ENCODE measurements around the gene PCK1. TPM values are rescaled to one million over a fixed set of nuclear protein-coding genes. Genes with fewer than 3 reads are reported as not detected.

The PCK1 gene
- polyA plus RNA-seq, 3 donors: not detected

DNA sequence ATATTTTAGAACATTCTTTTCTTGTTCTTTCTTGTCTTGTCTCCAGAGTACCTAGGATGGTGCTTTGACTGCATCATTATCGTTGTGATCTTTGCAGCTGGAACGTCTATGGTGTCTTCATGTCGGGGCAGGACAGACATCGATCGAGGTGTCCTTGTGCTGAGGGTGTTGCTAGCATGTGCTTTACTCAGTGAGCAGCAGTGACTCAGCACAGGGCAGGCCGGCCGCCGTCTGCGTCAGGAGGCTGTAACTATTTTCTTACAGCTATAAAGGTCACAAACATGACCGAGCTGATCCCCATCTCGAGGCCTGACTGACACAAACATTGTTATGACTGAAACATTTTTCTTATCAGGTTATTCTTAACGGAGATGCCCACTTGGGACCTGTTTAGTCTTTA lies 21.0 kb upstream of the PCK1 start:
- WGBS (ENCODE audit: insufficient coverage): 96% methylated on average over 6 of the region's 12 CpGs
- Mint-ChIP-seq H3K9me3 (peaks cover 0 to 14% (median 3%) of the 10 kb centered on the region in 7 donors), H3K27me3 (ENCODE audit: low read depth in 3 of 3) (peaks cover 6 to 24% (median 13%) of the 10 kb centered on the region in 3 donors), H3K4me1 (no peaks in the 10 kb centered on the region), H3K36me3 (no peaks in the 10 kb centered on the region), H3K27ac (no peak overlapping the region), H3K4me3 (no peak overlapping the region)
- Histone ChIP-seq H3K9ac (ENCODE audit: insufficient read depth, low read length, poor library complexity, severe bottlenecking) (no peak overlapping the region), H3K4me1 (ENCODE audit: control insufficient read depth in 1 of 2, insufficient read depth in 2 of 2, low read length in 2 of 2) (no peaks in the 10 kb centered on the region), H2AFZ (ENCODE audit: insufficient read depth, low read depth, low read length, poor library complexity, severe bottlenecking) (no peak overlapping the region), H3K27ac (ENCODE audit: low read depth in 1 of 2, low read length in 2 of 2) (no peak overlapping the region), H3K4me3 (replicated peaks in 1 of 3; ENCODE audit: low read depth in 2 of 3, low read length in 3 of 3) (no peak overlapping the region), H3K4me2 (replicated peaks; ENCODE audit: extremely low read depth, low read length, poor library complexity, severe bottlenecking) (no peak overlapping the region), H3K27me3 (ENCODE audit: control insufficient read depth in 2 of 2, insufficient read depth in 2 of 2, low read length in 2 of 2) (peaks cover 3 to 9% of the 10 kb centered on the region in 2 donors), H3K36me3 (replicated peaks in 1 of 2; ENCODE audit: control insufficient read depth in 1 of 2, insufficient read depth in 2 of 2, low read length in 2 of 2) (no peaks in the 10 kb centered on the region), H3K9me3 (replicated peaks in 1 of 2; ENCODE audit: control insufficient read depth in 1 of 2, insufficient read depth in 1 of 2, low read length in 2 of 2) (peaks cover 0 to 3% of the 10 kb centered on the region in 2 donors), H4K20me1 (ENCODE audit: insufficient read depth, low read length) (no peaks in the 10 kb centered on the region), H3K79me2 (ENCODE audit: insufficient read depth, low read length) (no peaks in the 10 kb centered on the region)
- TF ChIP-seq, protein P1, sequence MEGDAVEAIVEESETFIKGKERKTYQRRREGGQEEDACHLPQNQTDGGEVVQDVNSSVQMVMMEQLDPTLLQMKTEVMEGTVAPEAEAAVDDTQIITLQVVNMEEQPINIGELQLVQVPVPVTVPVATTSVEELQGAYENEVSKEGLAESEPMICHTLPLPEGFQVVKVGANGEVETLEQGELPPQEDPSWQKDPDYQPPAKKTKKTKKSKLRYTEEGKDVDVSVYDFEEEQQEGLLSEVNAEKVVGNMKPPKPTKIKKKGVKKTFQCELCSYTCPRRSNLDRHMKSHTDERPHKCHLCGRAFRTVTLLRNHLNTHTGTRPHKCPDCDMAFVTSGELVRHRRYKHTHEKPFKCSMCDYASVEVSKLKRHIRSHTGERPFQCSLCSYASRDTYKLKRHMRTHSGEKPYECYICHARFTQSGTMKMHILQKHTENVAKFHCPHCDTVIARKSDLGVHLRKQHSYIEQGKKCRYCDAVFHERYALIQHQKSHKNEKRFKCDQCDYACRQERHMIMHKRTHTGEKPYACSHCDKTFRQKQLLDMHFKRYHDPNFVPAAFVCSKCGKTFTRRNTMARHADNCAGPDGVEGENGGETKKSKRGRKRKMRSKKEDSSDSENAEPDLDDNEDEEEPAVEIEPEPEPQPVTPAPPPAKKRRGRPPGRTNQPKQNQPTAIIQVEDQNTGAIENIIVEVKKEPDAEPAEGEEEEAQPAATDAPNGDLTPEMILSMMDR (IDR thresholded peaks at IDR 0.05): no peak
- no peak for DNase-seq
- intact Hi-C loops (cut with micrococcal nuclease): no loop called here

DNA sequence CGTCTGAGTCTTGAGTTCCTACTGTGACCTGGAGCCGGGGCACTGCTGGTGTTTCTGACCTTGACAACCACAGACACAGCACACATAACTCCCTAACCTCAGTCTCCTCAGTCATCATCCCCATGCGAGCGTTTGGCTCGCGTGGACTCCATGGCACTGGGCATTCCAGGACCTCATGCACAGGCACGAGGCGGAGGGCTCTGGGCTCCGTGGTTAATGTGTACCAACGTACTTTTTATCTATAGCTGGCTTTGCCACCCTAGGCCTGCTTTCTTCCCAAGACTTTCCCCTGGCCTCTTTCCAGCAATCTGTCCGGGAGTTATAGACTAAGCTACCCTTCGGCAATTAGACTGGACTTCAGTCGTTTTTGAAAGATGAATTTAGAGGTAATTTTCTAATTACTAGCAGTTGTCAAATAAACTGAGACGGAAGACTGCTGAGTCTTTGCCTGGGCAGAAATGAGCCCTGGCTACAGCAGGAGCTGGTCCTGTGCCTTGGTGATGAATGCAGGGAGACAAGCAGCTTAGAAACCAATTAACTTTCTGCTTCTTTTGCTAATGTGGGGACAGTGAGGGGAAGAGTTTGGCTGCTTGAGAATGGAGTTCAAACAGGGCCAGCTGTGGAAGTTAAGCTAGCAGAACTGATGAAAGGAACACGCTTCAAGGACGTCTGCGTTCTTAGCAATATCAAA lies 19.9 kb upstream of the PCK1 start:
- 86% methylated on average over 13 of the region's 17 CpGs for WGBS (ENCODE audit: insufficient coverage)
- Mint-ChIP-seq H3K9me3 (peaks cover 0 to 14% (median 2%) of the 10 kb centered on the region in 7 donors), H3K36me3 (no peaks in the 10 kb centered on the region), H3K4me1 (no peaks in the 10 kb centered on the region), H3K4me3 (no peak overlapping the region), H3K27me3 (ENCODE audit: low read depth in 3 of 3) (peaks cover 8 to 22% (median 16%) of the 10 kb centered on the region in 3 donors), H3K27ac (no peak overlapping the region)
- H3K79me2 ChIP-seq (ENCODE audit: insufficient read depth, low read length): no peaks in the 10 kb centered on the region
- no peak overlapping the region for H3K9ac ChIP-seq (ENCODE audit: insufficient read depth, low read length, poor library complexity, severe bottlenecking)
- H2AFZ ChIP-seq (ENCODE audit: insufficient read depth, low read depth, low read length, poor library complexity, severe bottlenecking): no peak overlapping the region
- H3K4me1 ChIP-seq (ENCODE audit: control insufficient read depth in 1 of 2, insufficient read depth in 2 of 2, low read length in 2 of 2): no peaks in the 10 kb centered on the region
- no peak overlapping the region for H3K4me2 ChIP-seq (replicated peaks; ENCODE audit: extremely low read depth, low read length, poor library complexity, severe bottlenecking)
- no peaks in the 10 kb centered on the region for H4K20me1 ChIP-seq (ENCODE audit: insufficient read depth, low read length)
- H3K4me3 ChIP-seq (replicated peaks in 1 of 3; ENCODE audit: low read depth in 2 of 3, low read length in 3 of 3): no peak overlapping the region
- DNase-seq: no peak
- TF ChIP-seq, protein P1 (IDR thresholded peaks at IDR 0.05): no peak
- intact Hi-C loops (cut with micrococcal nuclease): no loop called here
- no peak overlapping the region for H3K27ac ChIP-seq (ENCODE audit: low read depth in 1 of 2, low read length in 2 of 2)
- peaks cover 6 to 7% of the 10 kb centered on the region in 2 donors for H3K27me3 ChIP-seq (ENCODE audit: control insufficient read depth in 2 of 2, insufficient read depth in 2 of 2, low read length in 2 of 2)
- H3K9me3 ChIP-seq (replicated peaks in 1 of 2; ENCODE audit: control insufficient read depth in 1 of 2, insufficient read depth in 1 of 2, low read length in 2 of 2): peaks cover 0 to 3% of the 10 kb centered on the region in 2 donors
- H3K36me3 ChIP-seq (replicated peaks in 1 of 2; ENCODE audit: control insufficient read depth in 1 of 2, insufficient read depth in 2 of 2, low read length in 2 of 2): no peaks in the 10 kb centered on the region

Data from CD14-positive monocyte (primary cell).